ENCODE measurements around the gene NMRAL1. TPM values are rescaled to one million over a fixed set of nuclear protein-coding genes. Genes with fewer than 3 reads are reported as not detected.

The NMRAL1 gene
- total and polyA plus RNA-seq, 10 donors = 26.3 to 58.6 (median 41.8) TPM

DNA sequence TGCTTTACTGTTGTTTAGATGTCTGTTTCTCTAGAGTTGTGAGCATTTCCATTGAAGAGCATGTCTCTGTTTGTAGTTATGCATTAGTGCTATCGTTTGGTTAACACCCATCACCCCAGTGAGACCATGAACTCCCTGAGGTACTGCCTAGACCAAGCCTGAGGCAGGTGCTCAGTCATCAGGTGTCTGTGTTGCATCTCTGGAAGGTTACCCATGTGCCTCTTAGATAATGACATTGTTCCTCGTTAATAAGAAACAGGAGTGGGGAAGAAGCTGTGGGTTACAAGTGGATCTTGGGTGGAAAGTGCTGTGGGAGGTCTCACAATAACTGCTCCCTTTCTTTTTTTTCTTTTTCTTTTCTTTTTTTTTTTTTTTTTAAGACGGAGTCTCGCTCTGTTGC lies 30.4 kb downstream of the NMRAL1 start:
- no peaks in the 10 kb centered on the region for H3K9me3 ChIP-seq
- intact Hi-C loops (cut with DNase I; ENCODE audit: low total_unique reads) = no loop called here
- no peak overlapping the region for H3K4me3 ChIP-seq
- peaks cover 3 to 100% (median 98%) of the 10 kb centered on the region in 6 donors for H3K36me3 ChIP-seq
- WGBS, 5 donors = 94 to 100% (median 96%) methylated on average over 4 of the region's 4 CpGs
- no peak overlapping the region for H3K27ac ChIP-seq
- no peaks in the 10 kb centered on the region for H3K4me1 ChIP-seq
- no peak for DNase-seq
- TF ChIP-seq, protein P1, sequence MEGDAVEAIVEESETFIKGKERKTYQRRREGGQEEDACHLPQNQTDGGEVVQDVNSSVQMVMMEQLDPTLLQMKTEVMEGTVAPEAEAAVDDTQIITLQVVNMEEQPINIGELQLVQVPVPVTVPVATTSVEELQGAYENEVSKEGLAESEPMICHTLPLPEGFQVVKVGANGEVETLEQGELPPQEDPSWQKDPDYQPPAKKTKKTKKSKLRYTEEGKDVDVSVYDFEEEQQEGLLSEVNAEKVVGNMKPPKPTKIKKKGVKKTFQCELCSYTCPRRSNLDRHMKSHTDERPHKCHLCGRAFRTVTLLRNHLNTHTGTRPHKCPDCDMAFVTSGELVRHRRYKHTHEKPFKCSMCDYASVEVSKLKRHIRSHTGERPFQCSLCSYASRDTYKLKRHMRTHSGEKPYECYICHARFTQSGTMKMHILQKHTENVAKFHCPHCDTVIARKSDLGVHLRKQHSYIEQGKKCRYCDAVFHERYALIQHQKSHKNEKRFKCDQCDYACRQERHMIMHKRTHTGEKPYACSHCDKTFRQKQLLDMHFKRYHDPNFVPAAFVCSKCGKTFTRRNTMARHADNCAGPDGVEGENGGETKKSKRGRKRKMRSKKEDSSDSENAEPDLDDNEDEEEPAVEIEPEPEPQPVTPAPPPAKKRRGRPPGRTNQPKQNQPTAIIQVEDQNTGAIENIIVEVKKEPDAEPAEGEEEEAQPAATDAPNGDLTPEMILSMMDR (IDR thresholded peaks at IDR 0.05 in 8 of 11, conservative IDR thresholded peaks at IDR 0.05 in 3 of 11) = no peak
- H3K27me3 ChIP-seq (replicated peaks in 1 of 7) = no peaks in the 10 kb centered on the region

DNA sequence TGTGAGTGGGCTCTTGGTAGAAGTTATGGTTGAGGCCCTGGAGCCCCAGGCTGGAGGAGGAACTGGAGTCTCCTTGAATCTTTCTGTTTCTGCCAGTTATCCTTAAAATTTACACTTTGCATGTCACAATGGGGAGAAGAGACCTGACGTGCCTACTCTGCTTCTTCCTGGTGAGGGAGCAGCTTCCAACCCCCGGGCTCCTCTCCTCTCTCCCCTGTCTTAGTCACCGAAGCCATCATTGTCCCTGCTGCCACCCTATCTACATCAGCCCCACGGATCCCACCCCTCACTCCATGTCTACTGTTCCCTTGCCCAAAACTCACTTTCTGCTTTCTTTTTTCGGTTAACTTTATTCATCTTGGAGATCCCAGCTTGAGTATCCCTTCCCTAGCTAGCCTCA lies 31.2 kb downstream of the NMRAL1 start:
- DNase-seq = no peak
- TF ChIP-seq POLR2AphosphoS5 (IDR thresholded peaks at IDR 0.05) = no peak
- TF ChIP-seq, protein P1 (IDR thresholded peaks at IDR 0.05 in 8 of 11, conservative IDR thresholded peaks at IDR 0.05 in 3 of 11) = no peak
- TF ChIP-seq POLR2A (IDR thresholded peaks at IDR 0.05) = no peak
- H3K9me3 ChIP-seq = no peaks in the 10 kb centered on the region
- H3K27ac ChIP-seq = no peak overlapping the region
- H3K4me1 ChIP-seq = no peaks in the 10 kb centered on the region
- intact Hi-C loops (cut with DNase I; ENCODE audit: low total_unique reads) = no loop called here
- no peaks in the 10 kb centered on the region for H3K27me3 ChIP-seq (replicated peaks in 1 of 7)
- 74 to 83% (median 78%) methylated on average over 5 of the region's 5 CpGs for WGBS, 5 donors
- H3K4me3 ChIP-seq = no peak overlapping the region
- H3K36me3 ChIP-seq = peaks cover 3 to 100% (median 98%) of the 10 kb centered on the region in 6 donors

DNA sequence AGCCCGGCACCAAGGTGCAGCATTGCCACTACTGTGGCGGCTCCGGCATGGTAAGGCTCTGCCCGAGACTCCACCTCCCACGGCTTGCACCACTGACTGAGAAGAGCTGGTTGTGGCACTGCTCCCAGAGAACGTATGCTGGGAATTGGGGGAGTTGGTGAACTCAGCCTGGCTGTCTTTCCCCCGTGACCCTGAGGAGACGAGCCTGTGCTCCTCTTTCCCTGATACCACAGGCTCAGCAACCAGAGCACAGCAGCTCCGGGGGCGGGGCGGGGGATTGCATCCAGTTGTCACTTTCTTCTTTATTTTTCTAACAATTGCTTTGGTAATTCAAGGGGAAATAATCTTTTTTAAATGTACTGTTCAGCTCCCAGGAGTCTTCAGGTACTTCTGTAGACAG lies 32.1 kb downstream of the NMRAL1 start:
- no peaks in the 10 kb centered on the region for H3K9me3 ChIP-seq
- H3K27me3 ChIP-seq (replicated peaks in 1 of 7) = no peaks in the 10 kb centered on the region
- H3K27ac ChIP-seq = no peak overlapping the region
- H3K36me3 ChIP-seq = peaks cover 3 to 100% (median 98%) of the 10 kb centered on the region in 6 donors
- intact Hi-C loops (cut with DNase I; ENCODE audit: low total_unique reads) = no loop called here
- WGBS, 5 donors = 91 to 96% (median 94%) methylated on average over 11 of the region's 11 CpGs
- H3K4me3 ChIP-seq = no peak overlapping the region
- DNase-seq = no peak
- TF ChIP-seq, protein P1 (IDR thresholded peaks at IDR 0.05 in 8 of 11, conservative IDR thresholded peaks at IDR 0.05 in 3 of 11) = no peak
- TF ChIP-seq POLR2A (IDR thresholded peaks at IDR 0.05) = no peak
- TF ChIP-seq POLR2AphosphoS5 (IDR thresholded peaks at IDR 0.05) = no peak
- no peaks in the 10 kb centered on the region for H3K4me1 ChIP-seq

DNA sequence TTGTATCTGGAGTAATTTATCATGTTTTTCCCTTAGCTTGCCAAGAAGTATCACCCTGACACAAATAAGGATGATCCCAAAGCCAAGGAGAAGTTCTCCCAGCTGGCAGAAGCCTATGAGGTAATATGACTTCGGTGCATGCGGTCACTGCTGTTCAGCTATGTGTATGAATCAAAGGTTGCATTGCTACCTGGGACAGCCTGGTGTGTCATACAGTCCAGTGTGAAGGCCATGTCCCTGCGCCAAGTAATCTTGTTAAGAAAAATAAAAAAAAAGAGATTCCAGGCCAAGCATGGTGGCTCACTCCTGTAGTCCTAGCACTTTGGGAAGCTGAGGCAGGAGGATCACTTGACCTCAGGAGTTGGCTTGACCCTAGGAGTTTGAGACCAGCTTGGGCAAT lies 37.1 kb downstream of the NMRAL1 start:
- H3K4me3 ChIP-seq = no peak overlapping the region
- TF ChIP-seq, protein P1 (IDR thresholded peaks at IDR 0.05 in 8 of 11, conservative IDR thresholded peaks at IDR 0.05 in 3 of 11) = no peak
- TF ChIP-seq POLR2A (IDR thresholded peaks at IDR 0.05) (no peak), POLR2AphosphoS5 (IDR thresholded peaks at IDR 0.05) (no peak)
- 95 to 100% (median 98%) methylated on average over 3 of the region's 3 CpGs for WGBS, 5 donors
- no peaks in the 10 kb centered on the region for H3K9me3 ChIP-seq
- peaks cover 3 to 100% (median 82%) of the 10 kb centered on the region in 6 donors for H3K36me3 ChIP-seq
- intact Hi-C loops (cut with DNase I; ENCODE audit: low total_unique reads) = no loop called here
- H3K4me1 ChIP-seq = no peaks in the 10 kb centered on the region
- H3K27ac ChIP-seq = no peak overlapping the region
- no peak for DNase-seq
- no peaks in the 10 kb centered on the region for H3K27me3 ChIP-seq (replicated peaks in 1 of 7)

All from spleen (tissue), 11 donors.